ENCODE measurements around the gene METTL15.

DNA sequence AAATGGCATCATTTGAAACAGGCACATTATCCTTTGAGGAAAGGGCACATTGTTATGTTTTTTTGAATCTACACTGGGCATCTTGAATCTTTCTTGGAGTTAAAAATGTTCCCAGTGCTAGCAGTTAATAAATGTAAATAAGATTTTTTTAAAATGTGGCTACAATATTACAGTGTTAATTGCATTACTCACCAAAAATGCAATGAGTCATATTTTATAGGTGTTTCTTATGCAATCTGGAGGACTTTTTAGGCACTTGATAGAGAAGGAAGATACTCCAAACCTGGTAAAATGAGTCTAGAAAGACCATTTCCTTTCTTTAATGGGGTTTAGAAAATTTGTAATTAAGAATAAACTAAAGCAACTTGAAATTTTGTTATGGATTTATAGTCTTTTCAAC, 238.0 kb downstream of the METTL15 start:
- TF ChIP-seq, protein P1, sequence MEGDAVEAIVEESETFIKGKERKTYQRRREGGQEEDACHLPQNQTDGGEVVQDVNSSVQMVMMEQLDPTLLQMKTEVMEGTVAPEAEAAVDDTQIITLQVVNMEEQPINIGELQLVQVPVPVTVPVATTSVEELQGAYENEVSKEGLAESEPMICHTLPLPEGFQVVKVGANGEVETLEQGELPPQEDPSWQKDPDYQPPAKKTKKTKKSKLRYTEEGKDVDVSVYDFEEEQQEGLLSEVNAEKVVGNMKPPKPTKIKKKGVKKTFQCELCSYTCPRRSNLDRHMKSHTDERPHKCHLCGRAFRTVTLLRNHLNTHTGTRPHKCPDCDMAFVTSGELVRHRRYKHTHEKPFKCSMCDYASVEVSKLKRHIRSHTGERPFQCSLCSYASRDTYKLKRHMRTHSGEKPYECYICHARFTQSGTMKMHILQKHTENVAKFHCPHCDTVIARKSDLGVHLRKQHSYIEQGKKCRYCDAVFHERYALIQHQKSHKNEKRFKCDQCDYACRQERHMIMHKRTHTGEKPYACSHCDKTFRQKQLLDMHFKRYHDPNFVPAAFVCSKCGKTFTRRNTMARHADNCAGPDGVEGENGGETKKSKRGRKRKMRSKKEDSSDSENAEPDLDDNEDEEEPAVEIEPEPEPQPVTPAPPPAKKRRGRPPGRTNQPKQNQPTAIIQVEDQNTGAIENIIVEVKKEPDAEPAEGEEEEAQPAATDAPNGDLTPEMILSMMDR (IDR thresholded peaks at IDR 0.05 in 8 of 11, conservative IDR thresholded peaks at IDR 0.05 in 3 of 11): no peak
- no peak for TF ChIP-seq POLR2A (IDR thresholded peaks at IDR 0.05)
